Inflammatory macrophage treated with lipopolysaccharide for 4 hours (primary cell): ENCODE results near the gene RIPOR1.
"Not testable (repeated sequence)": the region's sequence is repeated elsewhere in the genome, so short reads cannot be mapped to it uniquely, and the experiment has no call there.

ENCODE experiments used
- DNase-seq: peaks from one replicate; pipeline ENCODE4 v3.0.0-alpha.2; 2020

The RIPOR1 gene

DNA sequence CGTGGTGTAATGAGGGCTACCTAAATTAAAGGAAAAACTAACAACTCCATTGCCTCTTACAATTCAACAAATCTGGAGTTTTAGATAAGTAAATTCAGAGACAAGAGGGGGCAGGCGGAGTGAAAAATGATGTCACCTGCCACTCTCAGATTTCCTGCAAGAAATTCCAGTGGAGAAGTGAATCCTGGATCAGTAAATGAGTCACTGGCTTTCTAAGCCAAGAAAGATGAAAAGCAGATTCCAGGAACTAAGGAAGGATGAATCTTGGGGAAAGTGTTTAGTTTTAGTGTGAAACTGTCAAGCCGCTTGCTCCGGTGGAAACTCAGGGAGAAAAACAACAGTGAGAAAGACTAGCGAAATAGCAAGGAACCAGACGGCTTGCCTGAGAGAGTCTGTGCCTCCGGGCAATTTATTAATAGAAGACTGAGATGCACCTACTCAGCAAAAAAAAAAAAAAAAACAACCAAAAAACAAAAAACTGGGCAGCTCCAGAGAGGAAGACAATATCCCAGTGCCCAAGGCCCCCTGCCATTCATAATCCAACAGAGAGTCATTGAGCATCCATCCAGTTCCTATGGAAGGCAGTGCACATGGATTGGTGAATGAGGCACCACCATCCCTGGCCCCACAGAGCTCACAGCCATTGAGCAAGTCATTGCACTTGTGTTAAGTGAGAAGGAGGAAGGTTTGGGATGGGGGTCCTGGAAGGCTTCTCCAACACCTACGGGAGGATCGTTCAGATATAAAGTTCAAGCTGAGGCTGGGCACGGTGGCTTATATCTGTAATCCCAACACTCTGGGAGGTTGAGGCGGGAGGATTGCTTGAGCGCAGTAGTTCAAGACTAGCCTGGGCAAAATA lies 12.1 kb upstream of the RIPOR1 start:
- DNase-seq, result no peak

DNA sequence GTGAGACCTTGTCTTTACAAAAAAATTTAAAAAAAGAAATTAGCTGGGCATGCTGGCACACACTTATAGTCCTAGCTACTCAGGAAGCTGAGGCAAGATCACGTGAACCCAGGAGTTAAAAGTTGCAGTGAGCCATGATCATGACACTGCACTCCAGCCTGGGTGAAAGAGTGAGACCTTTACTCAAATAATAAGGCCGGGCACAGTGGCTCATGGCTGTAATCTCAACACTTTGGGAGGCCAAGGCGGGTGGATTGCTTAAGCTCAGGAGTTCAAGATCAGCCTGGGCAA lies 11.5 kb upstream of the RIPOR1 start:
- peak; percentile 23 for DNase-seq

DNA sequence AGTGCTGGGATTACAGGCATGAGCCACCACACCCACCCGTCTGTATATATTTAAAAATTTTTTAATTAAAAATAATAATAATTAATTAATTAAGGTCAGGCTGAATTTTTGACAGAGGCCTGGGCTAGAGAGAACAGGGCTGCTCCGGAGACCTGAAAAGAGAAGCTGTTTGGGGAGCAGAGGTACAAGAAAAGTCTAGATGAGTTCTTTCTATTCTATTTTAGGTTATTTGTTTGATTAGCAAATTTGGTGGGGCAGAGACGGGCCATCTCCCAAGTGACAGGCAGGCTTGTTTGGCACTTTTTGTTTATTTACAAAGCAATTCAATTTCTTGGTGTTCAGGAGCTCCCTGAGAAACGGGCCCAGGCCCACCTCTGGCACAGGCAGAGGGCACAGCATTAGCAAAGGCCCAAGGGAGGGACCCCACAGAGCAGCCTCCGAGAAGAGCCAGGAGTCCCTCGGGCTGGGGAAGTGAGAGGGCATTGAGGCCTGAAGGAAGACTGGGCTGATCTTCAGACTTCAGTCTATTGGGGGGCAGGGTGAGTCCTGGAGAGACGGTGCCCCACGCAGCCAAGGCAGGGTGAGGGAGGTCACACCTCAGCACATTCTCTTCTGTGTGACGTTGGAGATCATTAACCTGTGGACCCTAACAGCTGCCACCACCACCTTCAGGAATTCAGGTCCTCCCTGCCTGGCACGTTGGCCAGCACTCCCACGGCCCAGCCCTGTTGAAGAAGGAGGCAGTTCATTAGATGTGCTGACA lies 10.8 kb upstream of the RIPOR1 start:
- DNase-seq, result no peak

DNA sequence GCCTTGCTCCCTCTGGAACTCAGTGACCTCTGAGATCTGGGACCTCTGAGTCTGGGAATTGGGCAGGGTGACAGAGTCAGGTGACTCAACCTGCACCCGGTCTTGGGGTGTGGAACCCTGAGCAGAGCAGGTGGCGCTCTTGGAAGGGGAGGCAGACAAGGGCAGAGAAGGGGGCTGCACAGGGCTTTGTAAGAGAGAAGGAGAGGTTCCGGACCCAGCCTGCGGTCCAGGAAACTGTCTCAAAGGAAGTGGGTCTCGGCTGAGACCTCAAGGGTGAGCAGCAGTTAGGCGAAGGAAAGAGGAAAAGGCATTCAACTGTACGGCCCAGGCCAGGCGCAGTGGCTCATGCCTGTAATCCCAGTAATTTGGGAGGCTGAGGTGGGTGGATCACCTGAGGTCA lies 10.0 kb upstream of the RIPOR1 start:
- DNase-seq, result no peak

DNA sequence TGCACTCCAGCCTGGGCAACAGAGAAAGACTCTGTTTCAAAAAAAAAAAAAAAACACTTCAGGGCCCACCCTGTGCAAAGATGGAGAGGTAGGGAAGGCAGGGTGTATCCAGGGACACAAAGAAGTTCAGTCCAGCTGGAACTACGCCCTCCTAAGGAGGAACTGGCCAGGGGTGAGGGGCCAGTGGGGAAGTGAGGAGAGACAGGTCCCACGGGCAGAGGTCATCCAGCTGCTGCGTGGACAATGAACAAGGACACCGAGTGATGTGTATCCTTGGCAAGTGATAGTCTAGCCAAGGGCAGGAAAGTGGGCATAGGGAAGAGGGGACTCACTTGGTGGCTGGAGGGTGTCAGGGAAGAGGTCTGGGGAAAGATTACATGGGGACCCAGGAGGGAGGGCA lies 9.4 kb upstream of the RIPOR1 start:
- DNase-seq, result peak; percentile 27

DNA sequence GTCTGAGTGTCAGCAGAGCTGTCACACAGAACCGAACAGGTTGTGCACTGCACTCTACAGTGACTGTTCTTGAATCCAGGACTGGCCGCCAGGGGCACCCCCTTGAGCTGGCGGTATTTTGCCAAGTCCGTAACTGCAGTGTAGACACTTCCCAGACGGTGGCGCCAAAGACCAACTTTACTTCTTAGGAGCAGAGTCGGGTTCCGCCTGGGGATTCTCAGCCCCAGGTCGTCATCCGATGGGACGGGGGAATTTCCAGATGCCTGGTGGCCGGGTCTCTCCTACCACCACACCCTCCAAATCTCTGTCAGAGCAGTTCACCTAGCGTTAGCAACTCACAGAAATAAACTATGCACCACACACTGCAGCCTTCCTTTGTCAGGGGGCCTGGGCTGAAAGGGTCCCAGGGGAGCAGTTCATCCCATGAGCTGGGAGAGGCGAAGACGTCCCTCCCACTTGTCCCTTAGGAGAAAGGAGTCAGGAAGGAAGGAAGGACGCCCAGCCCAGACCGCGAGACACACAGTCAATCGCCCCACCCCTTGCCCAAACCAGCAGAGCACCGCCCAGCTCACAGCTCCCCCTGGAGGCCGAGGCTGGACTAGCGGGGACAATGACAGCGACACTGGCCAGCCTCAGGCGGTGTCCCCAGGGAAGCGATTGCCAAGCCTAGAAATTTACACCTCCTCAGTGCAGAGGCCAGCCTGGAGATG lies 7.4 kb upstream of the RIPOR1 start:
- DNase-seq, result peak; percentile 99

DNA sequence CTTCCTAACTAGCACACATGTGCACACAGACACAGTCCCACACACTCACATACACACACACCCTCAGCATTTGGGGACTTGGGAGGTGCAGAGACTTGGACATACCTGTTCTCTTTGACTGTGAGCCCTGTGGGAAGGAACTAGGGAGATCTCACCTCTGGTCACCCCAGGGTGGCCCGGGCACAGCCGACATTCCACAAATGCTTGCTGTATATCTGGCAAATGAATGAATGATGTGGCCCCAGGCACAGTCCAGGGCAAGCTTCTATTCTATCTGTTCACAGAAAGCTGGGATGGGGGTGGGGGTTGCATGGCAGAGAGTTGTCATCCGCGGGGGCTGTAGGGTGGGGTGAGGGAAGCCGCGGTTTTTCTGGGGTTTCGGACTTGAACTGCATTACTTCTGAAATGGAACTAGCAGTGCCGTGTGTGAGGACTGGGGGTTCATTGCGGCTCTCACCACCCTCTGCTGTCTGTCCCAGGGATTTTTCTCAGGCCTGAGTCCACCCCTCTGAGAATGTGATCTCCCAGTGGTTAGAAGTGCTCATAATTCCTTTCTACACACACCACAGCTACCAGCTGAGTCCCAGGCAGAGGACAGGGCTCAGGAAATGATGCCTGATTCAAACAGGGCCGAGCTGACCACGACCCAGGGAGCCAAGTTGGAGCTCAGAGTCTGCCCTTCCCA lies 3.3 kb upstream of the RIPOR1 start:
- no peak for DNase-seq

DNA sequence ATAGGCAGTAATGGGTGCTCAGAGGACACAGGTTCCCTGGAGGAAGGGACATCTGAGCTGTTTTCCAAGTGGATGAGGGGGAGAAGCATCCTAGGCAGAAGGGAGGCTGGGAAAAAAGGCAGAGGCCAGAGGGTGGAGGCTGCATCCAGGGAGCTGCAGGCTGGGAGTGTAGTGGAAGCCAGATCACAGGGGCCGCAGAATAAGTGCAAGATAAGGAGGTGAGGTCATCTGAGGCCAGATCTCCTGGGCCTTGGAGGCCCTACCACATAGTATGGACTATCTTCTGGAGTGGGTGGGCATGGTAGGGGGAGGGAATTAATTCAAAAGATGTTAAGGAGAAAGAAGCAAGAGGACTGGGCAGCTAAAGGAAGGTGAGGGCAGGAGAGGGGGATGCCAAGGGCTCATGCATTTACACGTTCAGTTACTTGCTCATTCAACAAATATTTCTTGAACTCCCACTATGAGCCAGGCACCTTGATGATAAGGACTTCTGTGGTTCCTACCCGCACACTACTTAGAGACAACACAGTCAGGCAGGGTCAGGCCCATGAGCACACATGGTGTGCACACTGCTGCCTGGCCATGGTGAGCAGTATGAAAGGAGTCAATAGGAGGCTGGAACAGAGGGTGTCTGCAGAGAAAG lies 2.4 kb upstream of the RIPOR1 start:
- no peak for DNase-seq

DNA sequence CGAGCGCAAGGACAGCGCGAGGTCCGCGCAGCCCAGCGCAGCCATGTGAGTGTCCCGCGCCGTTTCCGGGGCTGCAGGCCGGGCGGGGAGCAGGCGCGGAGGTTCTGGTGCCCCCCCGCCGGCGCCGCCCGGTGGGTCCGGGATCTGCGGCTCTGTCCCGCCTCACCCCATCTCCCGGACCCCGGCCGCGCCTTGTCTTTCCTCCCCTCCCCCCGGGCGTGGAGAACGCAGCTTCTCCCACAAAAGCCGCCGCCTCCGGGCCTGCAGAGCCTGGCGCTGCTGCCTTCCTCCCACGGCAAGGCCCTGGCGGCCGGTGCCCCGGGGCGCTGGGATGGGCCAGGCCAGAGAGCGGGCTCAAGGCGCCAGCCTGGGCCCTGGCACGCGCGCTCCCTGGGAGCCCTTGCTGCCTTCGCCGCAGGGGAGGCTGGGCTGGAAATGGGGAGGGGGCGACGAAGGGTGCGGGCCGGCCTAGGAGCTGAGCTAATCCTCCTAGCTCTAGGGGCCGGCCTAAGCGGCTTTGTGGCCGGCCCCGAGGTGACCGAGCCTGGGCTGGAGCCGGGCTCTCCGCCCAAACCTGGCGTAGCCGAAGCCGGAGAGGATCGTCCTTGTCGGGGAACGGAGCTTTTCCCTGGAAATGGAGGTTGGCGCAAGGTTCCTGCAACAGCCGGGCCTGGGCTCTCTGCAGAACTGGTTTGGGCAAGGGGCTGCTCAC lies 397 bp downstream of the RIPOR1 start:
- peak; percentile 36 for DNase-seq

DNA sequence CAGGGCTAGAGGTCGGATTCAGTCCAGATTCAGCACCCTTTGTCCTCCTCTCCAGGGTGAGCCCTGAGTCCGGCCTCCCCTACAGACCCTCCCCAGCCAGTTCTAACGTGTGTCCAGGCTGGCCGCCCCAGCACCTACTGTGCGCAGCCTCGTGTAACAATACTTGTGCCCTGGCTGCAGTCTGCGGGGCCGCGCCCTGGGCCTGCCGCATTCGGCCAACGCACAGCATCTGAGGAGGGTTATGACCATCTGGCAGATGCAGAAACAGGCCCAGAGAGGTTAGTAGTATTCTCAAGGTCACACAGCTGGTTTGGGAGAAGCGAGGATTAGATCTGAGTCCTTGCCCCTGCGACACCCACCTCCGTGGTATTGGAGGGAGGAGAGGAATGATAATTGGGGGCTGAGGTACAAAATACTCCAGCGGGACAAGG lies 968 bp downstream of the RIPOR1 start:
- DNase-seq, result no peak

DNA sequence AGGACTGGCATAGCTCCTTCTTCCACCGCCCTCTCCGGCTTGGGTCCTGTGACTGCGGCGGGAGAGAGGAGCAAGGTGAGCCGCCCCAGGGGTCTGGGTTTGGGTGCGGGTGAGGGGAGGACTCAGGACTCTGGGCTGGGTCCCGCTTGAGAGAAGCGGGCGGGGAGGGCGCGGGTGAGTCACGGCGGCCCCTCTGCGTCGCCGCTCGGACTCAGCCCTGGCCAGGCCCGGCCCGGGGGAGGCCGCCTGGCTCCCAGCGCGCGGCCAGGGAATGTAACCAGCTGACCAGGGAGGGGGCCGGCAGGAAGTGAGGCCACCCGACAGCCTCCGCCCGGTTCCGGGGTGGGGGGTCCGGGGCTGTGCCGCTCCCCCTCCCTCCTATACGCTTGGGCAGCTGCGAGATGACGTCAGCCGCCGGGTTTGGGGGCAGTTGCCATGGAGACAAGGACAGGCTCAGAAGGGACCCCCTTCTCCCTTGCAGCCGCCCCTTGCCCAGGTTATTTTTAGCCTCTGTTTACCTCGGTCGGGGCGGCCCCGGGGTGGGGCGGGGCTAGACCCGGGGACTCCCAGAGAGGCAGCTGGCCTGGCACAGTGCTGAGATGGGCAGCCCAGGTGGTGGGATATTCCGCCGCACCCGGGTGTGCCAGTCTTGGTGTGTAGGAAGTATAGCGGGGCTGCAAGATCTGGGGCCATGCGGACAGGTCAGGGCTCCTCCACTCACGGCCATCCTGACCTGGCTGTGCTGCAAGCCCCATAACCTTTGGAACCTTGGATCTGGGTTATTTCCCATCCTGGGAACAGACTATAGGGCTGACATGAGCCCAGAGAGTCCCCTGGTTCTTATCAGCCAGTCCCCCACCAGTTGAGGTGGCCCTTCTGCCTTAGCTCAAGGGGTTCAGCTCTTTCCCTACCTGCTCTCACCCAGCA lies 1.6 kb downstream of the RIPOR1 start:
- peak; percentile 68 for DNase-seq

DNA sequence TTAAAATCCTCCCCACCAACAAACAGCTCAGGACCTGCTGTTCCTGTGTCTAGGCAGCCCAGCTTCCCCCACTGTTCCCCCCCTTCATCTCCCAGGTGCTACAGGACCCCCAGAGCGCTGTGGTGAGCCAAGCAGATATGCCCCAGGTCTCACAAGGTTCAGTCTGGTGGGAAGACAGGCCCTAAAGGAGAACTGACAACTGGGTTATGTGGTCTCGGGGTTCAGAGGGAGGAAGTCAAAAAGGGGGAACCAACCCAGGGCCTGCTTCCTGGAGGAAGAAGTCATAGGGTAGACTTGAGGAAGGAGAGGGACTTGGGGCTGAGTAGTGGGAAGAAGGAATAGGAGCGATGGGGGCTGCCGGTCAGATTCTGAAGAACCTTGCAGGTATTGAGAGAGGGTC lies 2.6 kb downstream of the RIPOR1 start:
- DNase-seq, result peak; percentile 81

DNA sequence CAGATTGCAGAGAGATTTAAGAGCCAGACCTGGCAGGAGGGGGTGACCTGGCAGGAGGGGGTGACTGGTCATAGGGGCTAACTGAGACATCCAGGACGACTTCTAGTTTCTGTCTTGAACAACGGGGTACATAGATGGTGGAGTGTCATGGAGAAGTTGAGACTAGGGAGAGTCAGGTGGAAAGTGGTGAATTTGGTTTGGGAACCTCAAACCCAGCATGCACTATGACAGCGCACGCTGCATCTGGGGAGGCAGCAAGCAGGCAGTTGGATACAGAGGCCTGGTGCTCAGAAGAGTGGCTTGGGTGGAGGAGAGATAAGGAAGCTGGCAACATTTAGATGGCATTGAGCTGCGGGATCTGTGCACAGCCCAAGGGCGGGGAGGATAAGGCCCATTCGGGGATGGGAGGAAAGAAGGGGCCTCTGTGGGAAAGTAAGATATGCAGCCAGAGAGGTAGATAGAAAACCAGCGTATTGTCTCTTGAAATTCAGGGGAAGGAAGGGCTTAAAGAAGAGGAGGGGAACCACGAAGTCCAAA lies 4.5 kb downstream of the RIPOR1 start:
- DNase-seq, result no peak

DNA sequence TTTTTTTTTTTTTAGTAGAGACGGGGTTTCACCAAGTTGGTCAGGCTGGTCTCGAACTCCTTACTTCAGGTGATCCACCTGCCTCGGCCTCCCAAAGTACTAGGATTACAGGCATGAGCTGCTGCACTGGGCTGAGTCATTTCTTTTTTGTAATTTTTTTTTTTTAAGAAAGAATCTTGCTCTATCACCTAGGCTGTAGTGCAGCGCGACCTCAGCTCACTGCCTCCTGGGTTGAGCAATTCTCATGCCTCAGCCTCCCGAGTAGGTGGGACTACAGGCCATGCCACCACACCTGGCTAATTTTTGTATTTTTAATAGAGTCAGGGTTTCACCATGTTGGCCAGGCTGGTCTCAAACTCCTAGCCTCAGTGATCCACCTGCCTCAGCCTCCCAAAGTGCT lies 5.4 kb downstream of the RIPOR1 start:
- not testable (repeated sequence) for DNase-seq

DNA sequence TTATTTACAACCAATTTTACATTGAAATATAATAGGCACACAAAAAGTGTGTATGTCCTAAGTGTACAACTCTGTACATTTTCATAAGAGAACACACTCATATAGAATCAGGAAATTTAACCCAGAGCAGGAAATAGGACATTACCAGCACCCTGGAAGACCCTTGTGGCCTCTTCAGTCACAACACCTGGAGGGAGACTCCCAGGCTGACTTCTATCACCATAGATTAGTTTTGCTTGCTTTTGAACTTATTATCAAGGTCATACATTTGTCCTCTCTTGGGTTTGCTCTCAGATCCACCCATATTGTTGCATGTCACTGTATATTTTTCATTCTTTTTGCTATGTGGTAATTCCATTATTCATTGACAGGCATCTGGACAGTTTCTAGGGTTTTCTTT lies 5.8 kb downstream of the RIPOR1 start:
- no peak for DNase-seq

DNA sequence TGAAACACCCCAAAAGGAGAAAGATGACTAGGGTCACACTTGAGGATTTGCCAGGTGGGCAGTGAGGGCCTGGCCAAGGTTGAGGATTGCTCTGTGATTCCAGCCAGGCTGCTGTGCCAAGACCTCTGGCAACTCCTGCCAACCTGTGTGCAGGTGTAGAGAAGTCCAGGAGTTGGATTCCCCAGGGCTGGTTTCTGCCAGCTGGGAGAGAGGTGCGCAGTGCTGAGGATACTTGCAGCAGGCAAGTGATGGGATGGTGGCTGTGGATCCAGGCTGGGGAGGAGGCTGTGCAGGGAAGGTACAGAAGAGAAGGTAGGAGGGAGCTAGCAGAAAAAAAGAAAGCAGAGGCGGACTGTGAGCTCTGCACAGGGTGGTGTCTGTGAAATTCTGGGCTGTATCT lies 6.6 kb downstream of the RIPOR1 start:
- DNase-seq, result no peak

DNA sequence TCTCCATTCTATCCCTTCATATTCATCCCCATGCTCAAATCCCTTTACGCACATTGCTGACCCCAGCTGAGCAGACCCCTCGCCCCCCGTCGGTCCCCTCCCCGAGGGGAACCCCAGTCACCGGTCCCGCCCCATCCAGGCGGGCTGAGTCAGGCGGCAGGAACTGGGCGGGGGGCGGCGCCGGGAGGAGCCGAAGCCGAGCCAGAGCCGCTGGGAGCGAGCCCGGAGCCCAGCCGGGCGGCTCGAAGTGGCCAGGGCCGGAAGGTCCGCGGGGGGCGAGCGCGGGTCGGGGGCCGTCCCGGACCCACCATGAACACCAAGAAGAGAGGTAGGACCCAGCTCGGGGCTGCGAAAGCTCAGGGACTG lies 8.6 kb downstream of the RIPOR1 start:
- peak; percentile 29 for DNase-seq

DNA sequence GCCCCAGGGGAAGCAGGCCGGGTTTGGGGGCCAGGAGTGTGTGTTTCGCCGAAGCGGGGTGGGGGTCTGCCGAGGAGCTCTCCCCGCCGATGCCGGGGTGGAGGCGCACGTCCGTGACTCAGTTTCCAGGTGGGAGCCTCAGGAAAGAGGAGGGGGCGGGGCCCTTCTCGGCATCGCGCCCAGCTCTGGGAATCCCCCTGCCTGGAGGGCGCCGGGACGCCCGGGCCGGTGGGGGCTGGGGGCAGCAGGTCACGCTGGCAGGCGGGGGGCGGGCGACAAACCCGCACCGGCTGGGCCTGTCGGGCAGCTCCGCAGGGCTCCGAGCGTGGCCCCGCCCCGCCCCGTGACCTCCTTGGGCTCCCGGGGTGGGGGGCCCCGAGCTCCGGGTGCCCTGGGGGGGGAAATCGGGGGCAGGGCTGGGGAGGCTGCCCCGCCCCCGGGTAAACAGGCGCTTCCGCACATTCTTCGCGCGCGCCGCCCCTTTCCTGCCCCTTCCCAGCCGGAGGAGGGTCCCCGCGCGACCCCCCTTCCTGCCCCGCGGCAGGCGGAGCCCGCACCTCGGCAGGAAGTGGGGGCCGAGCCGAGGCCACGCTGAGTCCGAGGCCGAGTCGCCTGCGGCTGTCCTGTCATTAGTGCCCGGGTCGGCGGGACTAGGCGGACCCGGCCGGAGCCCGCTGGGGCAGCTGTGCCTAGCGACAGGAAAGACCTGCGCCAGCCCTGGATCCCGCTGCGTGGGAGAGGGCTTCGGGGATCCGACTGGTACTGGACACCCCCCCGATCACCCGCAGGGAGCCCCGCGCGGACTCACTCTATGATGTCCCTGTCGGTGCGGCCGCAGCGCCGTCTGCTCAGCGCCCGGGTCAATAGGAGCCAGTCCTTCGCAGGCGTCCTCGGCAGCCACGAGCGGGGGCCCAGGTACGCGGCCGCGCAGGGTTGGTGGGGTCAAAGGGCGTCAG lies 9.3 kb downstream of the RIPOR1 start:
- DNase-seq, result no peak

DNA sequence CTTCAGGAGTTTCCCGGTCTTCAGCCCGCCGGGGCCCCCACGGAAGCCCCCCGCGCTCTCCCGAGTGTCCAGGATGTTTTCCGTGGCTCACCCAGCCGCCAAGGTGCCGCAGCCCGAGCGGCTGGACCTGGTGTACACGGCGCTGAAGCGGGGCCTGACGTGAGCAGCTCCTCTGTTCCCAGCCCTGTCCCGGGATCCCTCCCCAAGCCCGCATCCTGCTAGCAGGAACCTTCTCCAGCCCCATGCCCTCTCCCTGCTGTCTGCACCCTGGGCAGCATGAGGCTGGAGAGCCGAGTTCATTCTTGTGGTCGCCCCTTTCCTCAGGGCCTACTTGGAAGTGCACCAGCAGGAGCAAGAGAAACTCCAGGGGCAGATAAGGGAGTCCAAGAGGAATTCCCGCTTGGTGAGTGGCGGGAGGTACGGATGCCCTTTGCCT lies 10.1 kb downstream of the RIPOR1 start:
- no peak for DNase-seq
